Nephron progenitor cell (in vitro differentiated cells): Measurements from ENCODE around the gene ZFR.

Source experiments
- DNase-seq: peaks from one replicate; pipeline ENCODE4 v3.0.0; 2021
- H3K27ac Mint-ChIP-seq: 2 replicates; pipeline ENCODE4 v1.8.0; 2021; ENCODE audit warnings: mild to moderate bottlenecking, moderate library complexity, mixed read lengths
- H3K27me3 Mint-ChIP-seq: 2 replicates; pipeline ENCODE4 v1.8.0; 2021; ENCODE audit warnings: mild to moderate bottlenecking, low read depth, mixed read lengths; ENCODE audit not compliant: poor library complexity
- H3K36me3 Mint-ChIP-seq: 2 replicates; pipeline ENCODE4 v1.8.0; 2021; ENCODE audit warnings: low read depth, mixed read lengths
- H3K4me1 Mint-ChIP-seq: 2 replicates; pipeline ENCODE4 v1.8.0; 2021; ENCODE audit warnings: mixed read lengths
- H3K4me3 Mint-ChIP-seq: 2 replicates; pipeline ENCODE4 v1.8.0; 2021; ENCODE audit warnings: mild to moderate bottlenecking, moderate library complexity, mixed read lengths
- H3K9me3 Mint-ChIP-seq: 2 replicates; pipeline ENCODE4 v1.8.0; 2021; ENCODE audit warnings: mild to moderate bottlenecking, moderate library complexity, mixed read lengths
- CTCF ChIP-seq: fragments of 200-600 bp; sonication (generic); IDR thresholded peaks from 2 replicates; pipeline ENCODE4 v1.5.0; 2021; ENCODE audit warnings: antibody characterized with exemption

ZFR gene

GRCh38 chr5:32394981-32395380, 49.6 kb downstream of the ZFR start:
- H3K9me3 Mint-ChIP-seq, result no peaks in the 10 kb centered on the region
- no peak overlapping the region for H3K27ac Mint-ChIP-seq
- no peak for DNase-seq
- H3K27me3 Mint-ChIP-seq, result no peaks in the 10 kb centered on the region
- TF ChIP-seq CTCF, result no peak
- no peak overlapping the region for H3K4me3 Mint-ChIP-seq
- H3K36me3 Mint-ChIP-seq, result peaks cover 77% of the 10 kb centered on the region
- H3K4me1 Mint-ChIP-seq, result no peaks in the 10 kb centered on the region

- TF ChIP-seq CTCF, result no peak
- peak overlapping the region; percentile 76 for H3K27ac Mint-ChIP-seq
- H3K4me1 Mint-ChIP-seq, result no peaks in the 10 kb centered on the region
- H3K27me3 Mint-ChIP-seq, result no peaks in the 10 kb centered on the region
- no peak for DNase-seq
- peaks cover 70% of the 10 kb centered on the region for H3K36me3 Mint-ChIP-seq
- no peaks in the 10 kb centered on the region for H3K9me3 Mint-ChIP-seq
- H3K4me3 Mint-ChIP-seq, result no peak overlapping the region
These were observed 52.5 kb downstream of the ZFR start for GRCh38 chr5:32392039-32392438.

- Mint-ChIP-seq H3K9me3 (no peaks in the 10 kb centered on the region), H3K36me3 (peaks cover 67% of the 10 kb centered on the region), H3K27ac (peak overlapping the region; percentile 14), H3K4me1 (no peaks in the 10 kb centered on the region), H3K27me3 (no peaks in the 10 kb centered on the region), H3K4me3 (no peak overlapping the region)
- no peak for DNase-seq
- TF ChIP-seq CTCF, result no peak
These were observed 53.5 kb downstream of the ZFR start for GRCh38 chr5:32390819-32391591.

GRCh38 chr5:32388432-32389129, 56.0 kb downstream of the ZFR start:
- DNase-seq, result no peak
- Mint-ChIP-seq H3K4me3 (no peak overlapping the region), H3K27ac (peak overlapping the region; percentile 26), H3K36me3 (peaks cover 67% of the 10 kb centered on the region), H3K9me3 (no peaks in the 10 kb centered on the region), H3K27me3 (no peaks in the 10 kb centered on the region), H3K4me1 (no peaks in the 10 kb centered on the region)
- no peak for TF ChIP-seq CTCF

- Mint-ChIP-seq H3K9me3 (no peaks in the 10 kb centered on the region), H3K27me3 (no peaks in the 10 kb centered on the region), H3K4me3 (no peak overlapping the region), H3K4me1 (no peaks in the 10 kb centered on the region), H3K27ac (no peak overlapping the region), H3K36me3 (peaks cover 72% of the 10 kb centered on the region)
- no peak for TF ChIP-seq CTCF
- no peak for DNase-seq
These were observed 56.7 kb downstream of the ZFR start for GRCh38 chr5:32387841-32388240.
